Activated T-helper 1 cell treated with anti-CD3 and anti-CD28 coated beads, Interleukin-12 subunit alpha, Interleukin-12 subunit beta, Interleukin-2, Interleukin-4 antibody, amounts not matched to agents 30 ng/mL and 10 ng/mL and 1 ng/mL, durations not matched to agents 14 hours and 24 hours and 36 hours (primary cell): ENCODE results near the gene TLE7. TPM values are rescaled to one million over a fixed set of nuclear protein-coding genes. Genes with fewer than 3 reads are reported as not detected.

Source experiments
- DNase-seq: peaks from one replicate; pipeline ENCODE4 v3.0.0; 2021; ENCODE audit warnings: low spot score
- H3K27ac Mint-ChIP-seq: one replicate; pipeline ENCODE4 v1.8.0; 2021; ENCODE audit warnings: mild to moderate bottlenecking, mixed read lengths
- H3K27me3 Mint-ChIP-seq: one replicate; pipeline ENCODE4 v1.8.0; 2022; ENCODE audit warnings: mild to moderate bottlenecking, moderate library complexity, mixed read lengths; ENCODE audit not compliant: insufficient read depth
- H3K36me3 Mint-ChIP-seq: one replicate; pipeline ENCODE4 v1.8.0; 2021; ENCODE audit warnings: low read depth, mixed read lengths
- H3K4me1 Mint-ChIP-seq: one replicate; pipeline ENCODE4 v1.8.0; 2021; ENCODE audit warnings: low read depth, mixed read lengths
- H3K4me3 Mint-ChIP-seq: one replicate; pipeline ENCODE4 v1.8.0; 2021; ENCODE audit warnings: mild to moderate bottlenecking, moderate library complexity, mixed read lengths
- H3K9me3 Mint-ChIP-seq: one replicate; pipeline ENCODE4 v1.8.0; 2021; ENCODE audit warnings: mixed read lengths
- intact Hi-C: fragments of 100-400 bp; cut with micrococcal nuclease; formaldehyde crosslinking; loops from one replicate; pipeline ENCODE4 v1.15.1; 2024
- total RNA-seq: library from RNA; stranded (reverse); gene quantifications from 2 replicates; pipeline ENCODE4 v1.2.3, GENCODE V29; 2022

The TLE7 gene
- total RNA-seq, 1 donor from 2014 or later, result not detected

GRCh38 chr16:71424626-71425025 is 17.2 kb downstream of the TLE7 start:
- DNase-seq, result no peak
- H3K9me3 Mint-ChIP-seq, result no peaks in the 10 kb centered on the region
- H3K27ac Mint-ChIP-seq, result no peak overlapping the region
- no peaks in the 10 kb centered on the region for H3K36me3 Mint-ChIP-seq
- intact Hi-C loops, result no loop called here
- no peak overlapping the region for H3K4me3 Mint-ChIP-seq
- H3K27me3 Mint-ChIP-seq, result peaks cover 29% of the 10 kb centered on the region
- no peaks in the 10 kb centered on the region for H3K4me1 Mint-ChIP-seq

GRCh38 chr16:71423865-71424264 is 18.0 kb downstream of the TLE7 start:
- H3K27me3 Mint-ChIP-seq, result peaks cover 29% of the 10 kb centered on the region
- H3K4me1 Mint-ChIP-seq, result no peaks in the 10 kb centered on the region
- H3K36me3 Mint-ChIP-seq, result no peaks in the 10 kb centered on the region
- no peak overlapping the region for H3K4me3 Mint-ChIP-seq
- intact Hi-C loops, result no loop called here
- H3K27ac Mint-ChIP-seq, result no peak overlapping the region
- no peaks in the 10 kb centered on the region for H3K9me3 Mint-ChIP-seq
- no peak for DNase-seq

GRCh38 chr16:71423016-71423415 is 18.8 kb downstream of the TLE7 start:
- no peak for DNase-seq
- Mint-ChIP-seq H3K9me3 (no peaks in the 10 kb centered on the region), H3K27me3 (peaks cover 29% of the 10 kb centered on the region), H3K4me3 (no peak overlapping the region), H3K4me1 (no peaks in the 10 kb centered on the region), H3K36me3 (no peaks in the 10 kb centered on the region), H3K27ac (no peak overlapping the region)
- intact Hi-C loops, result no loop called here

- intact Hi-C loops, result no loop called here
- H3K4me1 Mint-ChIP-seq, result no peaks in the 10 kb centered on the region
- H3K9me3 Mint-ChIP-seq, result no peaks in the 10 kb centered on the region
- DNase-seq, result peak; percentile 20
- H3K27ac Mint-ChIP-seq, result no peak overlapping the region
- peaks cover 25% of the 10 kb centered on the region for H3K27me3 Mint-ChIP-seq
- H3K36me3 Mint-ChIP-seq, result no peaks in the 10 kb centered on the region
- no peak overlapping the region for H3K4me3 Mint-ChIP-seq
These were observed 19.9 kb downstream of the TLE7 start for GRCh38 chr16:71421911-71422310.

- Mint-ChIP-seq H3K27ac (no peak overlapping the region), H3K36me3 (no peaks in the 10 kb centered on the region), H3K27me3 (peaks cover 7% of the 10 kb centered on the region), H3K4me1 (no peaks in the 10 kb centered on the region), H3K4me3 (no peak overlapping the region), H3K9me3 (no peaks in the 10 kb centered on the region)
- DNase-seq, result no peak
- intact Hi-C loops, result no loop called here
These were observed 27.8 kb downstream of the TLE7 start for GRCh38 chr16:71414038-71414437.

- intact Hi-C loops, result no loop called here
- Mint-ChIP-seq H3K4me3 (no peak overlapping the region), H3K27me3 (peaks cover 7% of the 10 kb centered on the region), H3K9me3 (no peaks in the 10 kb centered on the region), H3K27ac (no peak overlapping the region), H3K4me1 (no peaks in the 10 kb centered on the region), H3K36me3 (no peaks in the 10 kb centered on the region)
- DNase-seq, result no peak
These were observed 28.5 kb downstream of the TLE7 start for GRCh38 chr16:71413341-71413740.

GRCh38 chr16:71412270-71413160 is 29.3 kb downstream of the TLE7 start:
- H3K27ac Mint-ChIP-seq, result no peak overlapping the region
- H3K4me1 Mint-ChIP-seq, result peaks cover 5% of the 10 kb centered on the region
- peaks cover 9% of the 10 kb centered on the region for H3K27me3 Mint-ChIP-seq
- H3K36me3 Mint-ChIP-seq, result no peaks in the 10 kb centered on the region
- peak; percentile 39 for DNase-seq
- no peaks in the 10 kb centered on the region for H3K9me3 Mint-ChIP-seq
- H3K4me3 Mint-ChIP-seq, result no peak overlapping the region
- intact Hi-C loops, result loop anchor here (1.0 kb wide), 3 partner anchors 87 to 199 kb away; no protein-coding TSS in a partner anchor

GRCh38 chr16:71410146-71410545 is 31.7 kb downstream of the TLE7 start:
- Mint-ChIP-seq H3K36me3 (no peaks in the 10 kb centered on the region), H3K4me3 (no peak overlapping the region), H3K4me1 (peaks cover 5% of the 10 kb centered on the region), H3K27me3 (peaks cover 9% of the 10 kb centered on the region), H3K9me3 (no peaks in the 10 kb centered on the region), H3K27ac (no peak overlapping the region)
- no peak for DNase-seq
- intact Hi-C loops, result no loop called here

GRCh38 chr16:71409011-71409775 is 32.7 kb downstream of the TLE7 start:
- intact Hi-C loops, result no loop called here
- Mint-ChIP-seq H3K4me3 (no peak overlapping the region), H3K36me3 (no peaks in the 10 kb centered on the region), H3K4me1 (peaks cover 5% of the 10 kb centered on the region), H3K27me3 (peaks cover 9% of the 10 kb centered on the region), H3K9me3 (no peaks in the 10 kb centered on the region), H3K27ac (no peak overlapping the region)
- DNase-seq, result no peak

GRCh38 chr16:71408536-71408935 is 33.3 kb downstream of the TLE7 start:
- peaks cover 9% of the 10 kb centered on the region for H3K27me3 Mint-ChIP-seq
- H3K36me3 Mint-ChIP-seq, result no peaks in the 10 kb centered on the region
- no peaks in the 10 kb centered on the region for H3K9me3 Mint-ChIP-seq
- H3K4me1 Mint-ChIP-seq, result peaks cover 5% of the 10 kb centered on the region
- intact Hi-C loops, result no loop called here
- H3K4me3 Mint-ChIP-seq, result no peak overlapping the region
- no peak overlapping the region for H3K27ac Mint-ChIP-seq
- no peak for DNase-seq

- intact Hi-C loops, result no loop called here
- peaks cover 9% of the 10 kb centered on the region for H3K27me3 Mint-ChIP-seq
- H3K4me1 Mint-ChIP-seq, result peaks cover 5% of the 10 kb centered on the region
- DNase-seq, result no peak
- H3K27ac Mint-ChIP-seq, result no peak overlapping the region
- no peaks in the 10 kb centered on the region for H3K36me3 Mint-ChIP-seq
- no peaks in the 10 kb centered on the region for H3K9me3 Mint-ChIP-seq
- no peak overlapping the region for H3K4me3 Mint-ChIP-seq
These were observed 34.1 kb downstream of the TLE7 start for GRCh38 chr16:71407731-71408130.

GRCh38 chr16:71406724-71407123 is 35.1 kb downstream of the TLE7 start:
- no peak for DNase-seq
- Mint-ChIP-seq H3K27me3 (peaks cover 9% of the 10 kb centered on the region), H3K4me1 (peaks cover 5% of the 10 kb centered on the region), H3K9me3 (no peaks in the 10 kb centered on the region), H3K27ac (no peak overlapping the region), H3K4me3 (no peak overlapping the region), H3K36me3 (no peaks in the 10 kb centered on the region)
- intact Hi-C loops, result no loop called here

- Mint-ChIP-seq H3K4me3 (no peak overlapping the region), H3K36me3 (no peaks in the 10 kb centered on the region), H3K27ac (no peak overlapping the region), H3K4me1 (peaks cover 5% of the 10 kb centered on the region), H3K27me3 (peaks cover 9% of the 10 kb centered on the region), H3K9me3 (no peaks in the 10 kb centered on the region)
- no peak for DNase-seq
- intact Hi-C loops, result no loop called here
These were observed 35.5 kb downstream of the TLE7 start for GRCh38 chr16:71406316-71406715.
